CD14-positive monocyte (primary cell): ENCODE data around the gene FMR1. TPM values are rescaled to one million over a fixed set of nuclear protein-coding genes. Genes with fewer than 3 reads are reported as not detected.

Experiments
- DNase-seq, 3 donors: peaks; one replicate each; pipeline ENCODE4 v3.0.0-alpha.2; 2011 to 2022
- H2AFZ ChIP-seq: 2 replicates; pipeline ENCODE4 v1.6.0; 2012; ENCODE audit warnings: mild to moderate bottlenecking, low read depth, low read length, inconsistent platforms; ENCODE audit not compliant: insufficient read depth, poor library complexity, severe bottlenecking
- H3K27ac ChIP-seq, 2 donors: 1 replicate in 1 of 2; 2 replicates in 1 of 2; pipeline ENCODE4 v1.5.1; 2012 to 2013; ENCODE audit warnings: low read length in 2 of 2, control low read depth in 1 of 2, inconsistent platforms in 1 of 2, low read depth in 1 of 2, mild to moderate bottlenecking in 1 of 2
- H3K27me3 ChIP-seq, 2 donors: one replicate each; pipeline versions ENCODE4 v1.6.0 to v1.6.1; 2011 to 2013; ENCODE audit warnings: low read length in 2 of 2; ENCODE audit not compliant: control insufficient read depth in 2 of 2, insufficient read depth in 2 of 2
- H3K36me3 ChIP-seq, 2 donors: replicated peaks in 1 of 2; 1 replicate in 1 of 2; 2 replicates in 1 of 2; pipeline versions ENCODE4 v1.5.1 to v1.6.1; 2012 to 2013; ENCODE audit warnings: low read length in 2 of 2, control low read depth in 1 of 2, inconsistent platforms in 1 of 2, mild to moderate bottlenecking in 1 of 2; ENCODE audit not compliant: insufficient read depth in 2 of 2, control insufficient read depth in 1 of 2
- H3K4me1 ChIP-seq, 2 donors: 1 replicate in 1 of 2; 2 replicates in 1 of 2; pipeline versions ENCODE4 v1.5.1 to v1.6.1; 2012 to 2013; ENCODE audit warnings: low read length in 2 of 2, control low read depth in 1 of 2, inconsistent platforms in 1 of 2, mild to moderate bottlenecking in 1 of 2, moderate library complexity in 1 of 2; ENCODE audit not compliant: insufficient read depth in 2 of 2, control insufficient read depth in 1 of 2
- H3K4me2 ChIP-seq: replicated peaks from 2 replicates; pipeline ENCODE3; 2012; ENCODE audit warnings: low read length, moderate library complexity, mild to moderate bottlenecking; ENCODE audit not compliant: poor library complexity, severe bottlenecking; ENCODE audit errors: extremely low read depth
- H3K4me3 ChIP-seq, 3 experiments: fragments of 200-600 bp in 1 of 3; sonication (generic) in 1 of 3; replicated peaks in 1 of 3; 1 replicate in 2 of 3; 2 replicates in 1 of 3; pipeline ENCODE4 v1.5.1; 2011 to 2013; ENCODE audit warnings: low read length in 3 of 3, mild to moderate bottlenecking in 3 of 3, control low read depth in 2 of 3, low read depth in 2 of 3, inconsistent platforms in 1 of 3, moderate library complexity in 1 of 3
- H3K79me2 ChIP-seq: 2 replicates; pipeline ENCODE4 v1.6.0; 2012; ENCODE audit warnings: mild to moderate bottlenecking, control low read depth, inconsistent platforms, low read length, moderate library complexity; ENCODE audit not compliant: insufficient read depth
- H3K9ac ChIP-seq: 2 replicates; pipeline ENCODE4 v1.6.0; 2017; ENCODE audit warnings: low read length, mild to moderate bottlenecking; ENCODE audit not compliant: insufficient read depth, poor library complexity, severe bottlenecking
- H3K9me3 ChIP-seq, 2 donors: replicated peaks in 1 of 2; 1 replicate in 1 of 2; 2 replicates in 1 of 2; pipeline versions ENCODE4 v1.5.1 to v1.6.1; 2012 to 2013; ENCODE audit warnings: low read length in 2 of 2, control low read depth in 1 of 2; ENCODE audit not compliant: control insufficient read depth in 1 of 2, insufficient read depth in 1 of 2
- H4K20me1 ChIP-seq: 2 replicates; pipeline ENCODE4 v1.6.0; 2012; ENCODE audit warnings: mild to moderate bottlenecking, low read length, control low read depth, moderate library complexity; ENCODE audit not compliant: insufficient read depth
- H3K27ac Mint-ChIP-seq, 7 donors: one replicate each; pipeline ENCODE4 v1.8.0; 2020; ENCODE audit warnings: mild to moderate bottlenecking in 7 of 7, mixed read lengths in 7 of 7, moderate library complexity in 6 of 7, inconsistent platforms in 2 of 7
- H3K27me3 Mint-ChIP-seq, 3 donors: one replicate each; pipeline ENCODE4 v1.8.0; 2021 to 2022; ENCODE audit warnings: low read depth in 3 of 3, mild to moderate bottlenecking in 3 of 3, mixed read lengths in 3 of 3, moderate library complexity in 3 of 3, inconsistent platforms in 1 of 3
- H3K36me3 Mint-ChIP-seq, 2 donors: one replicate each; pipeline ENCODE4 v1.8.0; 2020; ENCODE audit warnings: mixed read lengths in 2 of 2, inconsistent platforms in 1 of 2, mild to moderate bottlenecking in 1 of 2
- H3K4me1 Mint-ChIP-seq: one replicate; pipeline ENCODE4 v1.8.0; 2020; ENCODE audit warnings: mild to moderate bottlenecking, mixed read lengths
- H3K4me3 Mint-ChIP-seq, 2 donors: one replicate each; pipeline ENCODE4 v1.8.0; 2020; ENCODE audit warnings: mild to moderate bottlenecking in 2 of 2, mixed read lengths in 2 of 2, moderate library complexity in 1 of 2
- H3K9me3 Mint-ChIP-seq, 7 donors: one replicate each; pipeline ENCODE4 v1.8.0; 2020 to 2022; ENCODE audit warnings: mixed read lengths in 7 of 7, mild to moderate bottlenecking in 6 of 7, moderate library complexity in 6 of 7, inconsistent platforms in 2 of 7
- CTCF ChIP-seq: fragments of 200-600 bp; IDR thresholded peaks from one replicate; pipeline ENCODE4 v1.8.0; 2022; ENCODE audit warnings: antibody characterized with exemption, mild to moderate bottlenecking
- WGBS: methylation state at CpG from one replicate; pipeline ENCODE4 v1.1.5; 2013; ENCODE audit warnings: missing lambda C conversion rate; ENCODE audit not compliant: insufficient coverage; 5-methylcytosine and 5-hydroxymethylcytosine counted together
- intact Hi-C, 2 donors: fragments of 100-400 bp; cut with micrococcal nuclease; formaldehyde crosslinking; loops; one replicate each; pipeline versions ENCODE4 v1.15.0 to v1.15.1; 2023
- polyA plus RNA-seq, 3 donors: library from polyadenylated mRNA; depleted of rRNA in 1 of 3; unstranded in 2 of 3; stranded (reverse) in 1 of 3; fragments of 300-500 nt in 2 of 3; fragments of >200 nt in 1 of 3; fragmentation: Illumina TruSeq in 2 of 3; gene quantifications; 1 replicate in 2 of 3; 2 replicates in 1 of 3; pipeline ENCODE4 v1.2.3, GENCODE V29; 2012 to 2021

The FMR1 gene
- polyA plus RNA-seq, 3 donors = 3.7 to 31.8 (median 5.1) TPM

- no peak overlapping the region for H3K27ac Mint-ChIP-seq
- DNase-seq = no peak
Measured at GRCh38 chrX:147900349-147900748, 11.4 kb upstream of the FMR1 start.

GRCh38 chrX:147901461-147902126 lies 10.1 kb upstream of the FMR1 start:
- H3K27ac Mint-ChIP-seq = no peak overlapping the region
- intact Hi-C loops = no loop called here
- no peak for TF ChIP-seq CTCF
- H3K4me1 ChIP-seq = no peaks in the 10 kb centered on the region
- peaks cover 4 to 7% of the 10 kb centered on the region in 2 donors for H3K9me3 ChIP-seq
- peaks cover 4 to 7% (median 5%) of the 10 kb centered on the region in 7 donors for H3K9me3 Mint-ChIP-seq
- H3K4me3 ChIP-seq = no peak overlapping the region
- no peaks in the 10 kb centered on the region for H3K79me2 ChIP-seq
- peaks cover 2% of the 10 kb centered on the region for H3K4me1 Mint-ChIP-seq
- no peak for DNase-seq
- H3K27me3 Mint-ChIP-seq = peaks cover 2 to 9% (median 2%) of the 10 kb centered on the region in 3 donors
- no peak overlapping the region for H3K9ac ChIP-seq
- H3K27ac ChIP-seq = no peak overlapping the region
- H3K4me2 ChIP-seq = no peak overlapping the region
- H2AFZ ChIP-seq = no peak overlapping the region
- WGBS = no CpG with 5 or more reads among the region's 6 CpGs
- no peaks in the 10 kb centered on the region for H3K36me3 ChIP-seq
- no peak overlapping the region for H3K4me3 Mint-ChIP-seq
- H3K36me3 Mint-ChIP-seq = no peaks in the 10 kb centered on the region
- H4K20me1 ChIP-seq = no peaks in the 10 kb centered on the region
- peaks cover 0 to 2% of the 10 kb centered on the region in 2 donors for H3K27me3 ChIP-seq

More at GRCh38 chrX:147900349-147900748, 11.4 kb upstream of the FMR1 start:
- Mint-ChIP-seq H3K27me3 (peaks cover 3 to 15% (median 8%) of the 10 kb centered on the region in 3 donors), H3K36me3 (no peaks in the 10 kb centered on the region), H3K4me3 (no peak overlapping the region), H3K4me1 (peaks cover 5% of the 10 kb centered on the region), H3K9me3 (peaks cover 5 to 11% (median 7%) of the 10 kb centered on the region in 7 donors)
- Histone ChIP-seq H4K20me1 (no peaks in the 10 kb centered on the region), H3K9ac (no peak overlapping the region), H3K79me2 (no peaks in the 10 kb centered on the region), H3K4me1 (no peaks in the 10 kb centered on the region), H3K4me3 (no peak overlapping the region), H3K27ac (no peak overlapping the region), H2AFZ (no peak overlapping the region), H3K27me3 (peaks cover 0 to 2% of the 10 kb centered on the region in 2 donors), H3K4me2 (no peak overlapping the region), H3K9me3 (peaks cover 4 to 7% of the 10 kb centered on the region in 2 donors), H3K36me3 (no peaks in the 10 kb centered on the region)
- no CpG with 5 or more reads among the region's 1 CpG for WGBS
- intact Hi-C loops = no loop called here
- TF ChIP-seq CTCF = no peak
